C4-2B (cell line): ENCODE results near the gene CMIP.

Experiments
- H3K27ac ChIP-seq: fragments of 450-650 bp; 2 replicates; pipeline ENCODE4 v1.5.1; 2017
- ZFX ChIP-seq: fragments of 450-650 bp; IDR thresholded peaks from 2 replicates; pipeline ENCODE4 v1.6.1; 2017
- TF ChIP-seq, protein P1 (sequence below): fragments of 450-650 bp; conservative IDR thresholded peaks from 2 replicates; pipeline ENCODE4 v1.5.1; 2017; ENCODE audit warnings: mild to moderate bottlenecking

Gene CMIP

DNA sequence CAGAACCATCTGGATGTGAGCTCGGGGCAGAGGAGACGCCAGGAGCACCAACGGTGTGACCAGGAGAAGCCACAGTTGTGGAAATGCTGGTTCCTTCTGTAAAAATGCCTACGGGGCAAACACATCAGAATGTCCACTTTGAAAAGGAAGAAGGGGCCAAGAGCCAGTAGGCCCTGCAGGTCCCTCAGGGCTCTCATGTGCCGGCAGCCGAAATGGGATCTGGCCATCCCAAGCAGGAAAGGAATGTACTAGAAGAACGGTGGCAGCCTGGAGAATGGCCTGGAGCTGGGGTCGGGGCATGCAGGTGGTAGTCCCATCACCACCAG, 172.4 kb downstream of the CMIP start:
- H3K27ac ChIP-seq = peak overlapping the region; percentile 48

DNA sequence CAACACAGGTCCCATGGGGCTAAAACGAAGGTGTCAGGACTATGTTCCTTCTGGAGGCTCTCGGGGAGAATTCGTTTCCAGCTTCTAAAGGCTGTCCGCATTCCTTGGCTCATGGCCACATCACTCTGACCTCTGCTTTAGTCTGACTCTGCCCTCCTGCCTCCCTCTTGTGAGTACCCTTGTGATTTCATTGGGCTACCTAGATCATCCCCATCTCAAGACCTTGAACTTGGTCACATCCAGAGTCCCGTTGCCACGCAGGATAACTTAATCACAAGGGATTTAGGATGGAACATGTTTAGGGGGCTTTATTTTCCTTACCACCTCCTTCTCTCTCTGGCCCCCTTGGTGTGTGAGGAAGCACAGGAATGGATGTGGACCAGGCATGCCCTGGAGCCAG, 173.6 kb downstream of the CMIP start:
- TF ChIP-seq ZFX = no peak
- TF ChIP-seq, protein P1, sequence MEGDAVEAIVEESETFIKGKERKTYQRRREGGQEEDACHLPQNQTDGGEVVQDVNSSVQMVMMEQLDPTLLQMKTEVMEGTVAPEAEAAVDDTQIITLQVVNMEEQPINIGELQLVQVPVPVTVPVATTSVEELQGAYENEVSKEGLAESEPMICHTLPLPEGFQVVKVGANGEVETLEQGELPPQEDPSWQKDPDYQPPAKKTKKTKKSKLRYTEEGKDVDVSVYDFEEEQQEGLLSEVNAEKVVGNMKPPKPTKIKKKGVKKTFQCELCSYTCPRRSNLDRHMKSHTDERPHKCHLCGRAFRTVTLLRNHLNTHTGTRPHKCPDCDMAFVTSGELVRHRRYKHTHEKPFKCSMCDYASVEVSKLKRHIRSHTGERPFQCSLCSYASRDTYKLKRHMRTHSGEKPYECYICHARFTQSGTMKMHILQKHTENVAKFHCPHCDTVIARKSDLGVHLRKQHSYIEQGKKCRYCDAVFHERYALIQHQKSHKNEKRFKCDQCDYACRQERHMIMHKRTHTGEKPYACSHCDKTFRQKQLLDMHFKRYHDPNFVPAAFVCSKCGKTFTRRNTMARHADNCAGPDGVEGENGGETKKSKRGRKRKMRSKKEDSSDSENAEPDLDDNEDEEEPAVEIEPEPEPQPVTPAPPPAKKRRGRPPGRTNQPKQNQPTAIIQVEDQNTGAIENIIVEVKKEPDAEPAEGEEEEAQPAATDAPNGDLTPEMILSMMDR = no peak
- no peak overlapping the region for H3K27ac ChIP-seq

More for the DNA sequence above, 172.4 kb downstream of the CMIP start:
- TF ChIP-seq ZFX = no peak

DNA sequence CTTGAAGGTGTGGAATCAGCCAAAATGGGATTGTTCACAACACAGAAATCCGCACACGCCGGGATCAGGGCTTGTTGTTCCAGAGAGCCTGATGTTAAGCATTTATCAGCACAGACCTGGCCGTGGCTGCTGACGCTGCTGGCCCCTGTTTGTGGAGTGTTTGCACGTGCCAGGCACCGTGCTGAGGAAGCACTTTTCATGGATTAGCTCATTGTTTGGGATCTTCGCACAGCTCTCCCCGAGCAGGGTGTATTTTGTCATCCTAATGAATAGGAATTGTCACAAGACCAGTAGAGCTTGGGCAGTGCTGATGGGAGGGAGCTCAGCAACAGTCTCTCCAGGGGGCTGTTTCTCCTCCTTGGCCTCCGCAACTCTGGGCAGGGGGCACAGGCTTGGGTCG, 174.1 kb downstream of the CMIP start:
- TF ChIP-seq, protein P1 = no peak
- no peak for TF ChIP-seq ZFX
- H3K27ac ChIP-seq = no peak overlapping the region

DNA sequence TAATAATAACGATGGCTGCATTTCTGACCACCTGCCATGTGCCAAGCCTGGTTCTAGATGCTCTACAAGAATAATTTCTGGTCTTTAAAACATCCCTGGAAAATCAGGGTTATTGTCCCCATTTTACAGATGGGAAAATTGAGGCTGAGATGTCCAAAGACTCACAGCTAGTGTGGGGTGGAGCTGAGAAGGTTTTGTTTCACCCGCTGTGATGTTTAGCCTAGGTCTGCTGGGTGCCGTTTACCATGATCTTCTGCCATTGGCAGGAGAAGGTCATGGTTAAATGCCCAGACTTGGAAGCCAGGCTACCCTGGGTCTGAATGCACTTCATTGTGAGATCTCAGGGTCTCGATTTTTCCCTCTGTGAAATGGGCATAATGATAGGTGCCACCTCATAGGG, 175.4 kb downstream of the CMIP start:
- no peak overlapping the region for H3K27ac ChIP-seq
- no peak for TF ChIP-seq ZFX
- TF ChIP-seq, protein P1 = no peak

DNA sequence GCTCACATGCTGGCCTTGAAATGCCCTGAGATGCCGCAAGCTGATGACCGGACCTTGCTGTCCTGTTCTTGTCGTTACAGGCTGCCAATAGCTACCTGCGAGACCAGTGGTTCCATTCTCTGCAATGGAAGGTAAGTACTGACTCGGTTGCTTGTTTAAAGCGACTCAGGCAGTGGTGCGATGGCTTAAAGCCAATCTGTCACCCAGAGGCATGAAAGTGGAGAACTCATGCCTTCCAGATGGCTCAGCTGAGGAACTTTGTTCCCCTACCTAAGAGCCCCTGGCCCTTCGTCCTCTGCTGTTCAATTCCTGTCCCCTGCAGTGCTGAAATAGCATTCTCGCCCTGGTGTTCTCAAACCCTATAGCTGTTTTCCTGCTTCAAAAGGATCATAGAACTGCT, 176.2 kb downstream of the CMIP start:
- no peak overlapping the region for H3K27ac ChIP-seq
- TF ChIP-seq, protein P1 = no peak
- no peak for TF ChIP-seq ZFX

DNA sequence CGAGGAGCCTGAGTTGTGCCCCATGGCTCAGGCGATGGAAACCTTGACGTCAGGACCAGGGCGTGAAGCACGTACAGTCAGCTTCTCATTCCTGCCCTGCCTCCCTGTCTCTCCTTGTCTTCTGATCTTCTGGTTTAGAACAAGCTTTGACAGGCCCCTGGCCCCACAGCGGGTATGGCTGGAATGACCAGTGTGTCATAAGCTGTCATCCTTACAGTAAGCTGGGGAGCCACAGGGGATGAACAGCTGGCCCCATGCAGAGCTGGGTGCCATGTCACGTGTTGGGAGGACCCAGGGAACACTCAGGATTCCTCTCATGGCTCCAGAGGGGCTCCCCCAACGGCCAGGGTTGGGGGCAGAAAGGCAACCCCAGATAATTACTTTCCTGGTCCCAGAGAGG, 176.9 kb downstream of the CMIP start:
- TF ChIP-seq ZFX = no peak
- TF ChIP-seq, protein P1 = no peak
- H3K27ac ChIP-seq = no peak overlapping the region

DNA sequence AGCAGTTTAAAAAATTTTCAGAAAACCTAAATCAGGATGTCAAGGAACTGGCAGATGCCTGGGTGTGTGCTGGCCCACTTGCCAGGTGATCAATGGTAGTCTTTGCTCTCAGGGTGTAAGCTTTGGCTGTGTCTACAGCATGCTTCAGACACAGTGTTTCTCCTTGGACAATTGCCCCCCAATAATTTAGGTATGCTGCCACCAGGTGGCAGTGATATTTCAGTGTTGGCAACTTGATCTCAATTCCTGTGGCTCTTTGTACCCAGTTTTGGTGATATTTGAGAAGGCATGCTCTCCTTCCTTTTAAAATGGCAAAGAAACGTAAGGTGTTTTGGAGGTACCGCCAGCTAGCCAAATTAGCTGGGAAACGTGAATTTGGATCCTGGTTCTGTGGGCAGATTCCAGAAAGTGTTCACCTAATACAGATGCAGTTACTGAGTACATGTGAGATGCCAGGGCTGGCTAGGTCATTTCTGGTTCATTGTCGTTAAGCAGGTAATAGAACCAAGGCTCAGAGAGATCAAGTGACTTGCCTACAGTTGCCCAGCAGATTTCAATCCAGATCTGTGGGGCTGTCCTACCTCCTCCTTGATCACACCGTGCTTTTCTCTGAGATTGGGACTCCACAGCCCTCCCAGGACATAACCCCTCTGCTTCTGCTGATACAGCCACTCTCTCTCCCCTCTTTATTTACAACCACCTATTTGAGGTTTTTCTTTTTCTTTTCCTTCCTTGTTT, 178.9 kb downstream of the CMIP start:
- no peak overlapping the region for H3K27ac ChIP-seq
- TF ChIP-seq, protein P1 = peak; percentile 69
- TF ChIP-seq ZFX = no peak

DNA sequence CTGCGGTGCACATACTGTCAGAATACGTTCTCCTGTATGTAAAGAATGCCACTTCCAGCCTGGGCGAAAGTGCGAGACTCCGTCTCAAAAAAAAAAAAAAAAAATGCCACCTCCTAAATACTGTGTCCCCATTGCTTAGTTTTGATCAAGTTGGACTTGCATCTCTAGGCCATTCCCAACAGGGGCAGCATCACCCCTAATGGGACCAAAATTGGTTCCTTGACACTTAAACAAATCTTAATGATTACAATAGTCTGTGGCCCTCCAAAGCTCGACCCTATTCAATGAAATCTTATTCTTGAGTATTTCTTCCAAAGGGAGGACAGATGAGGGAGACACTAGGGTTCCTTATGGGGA, 179.8 kb downstream of the CMIP start:
- no peak for TF ChIP-seq ZFX
- TF ChIP-seq, protein P1 = no peak
- H3K27ac ChIP-seq = no peak overlapping the region
